ENCODE data around the gene TSPAN9.

The TSPAN9 gene

GRCh38 chr12:3316776-3317480 is 239.7 kb downstream of the TSPAN9 start:
- DNase-seq (ENCODE audit: low read depth): no peak

GRCh38 chr12:3317481-3317815 is 240.3 kb downstream of the TSPAN9 start:
- no peak for DNase-seq (ENCODE audit: low read depth)

GRCh38 chr12:3317841-3318501 is 240.8 kb downstream of the TSPAN9 start:
- DNase-seq (ENCODE audit: low read depth): no peak

GRCh38 chr12:3319723-3320492 is 242.7 kb downstream of the TSPAN9 start:
- DNase-seq (ENCODE audit: low read depth): no peak

GRCh38 chr12:3320881-3321509 is 243.8 kb downstream of the TSPAN9 start:
- DNase-seq (ENCODE audit: low read depth): no peak

- no peak for DNase-seq (ENCODE audit: low read depth)
These were observed 244.7 kb downstream of the TSPAN9 start for GRCh38 chr12:3321881-3322280.

GRCh38 chr12:3323002-3323685 is 246.0 kb downstream of the TSPAN9 start:
- no peak for DNase-seq (ENCODE audit: low read depth)

- no peak for DNase-seq (ENCODE audit: low read depth)
These were observed 248.6 kb downstream of the TSPAN9 start for GRCh38 chr12:3325736-3326135.

GRCh38 chr12:3326156-3326849 is 249.1 kb downstream of the TSPAN9 start:
- no peak for DNase-seq (ENCODE audit: low read depth)

- DNase-seq (ENCODE audit: low read depth): no peak
These were observed 249.9 kb downstream of the TSPAN9 start for GRCh38 chr12:3326850-3327780.

GRCh38 chr12:3328081-3328480 is 250.9 kb downstream of the TSPAN9 start:
- DNase-seq (ENCODE audit: low read depth): no peak

GRCh38 chr12:3328571-3328970 is 251.4 kb downstream of the TSPAN9 start:
- no peak for DNase-seq (ENCODE audit: low read depth)

GRCh38 chr12:3329361-3329760 is 252.2 kb downstream of the TSPAN9 start:
- no peak for DNase-seq (ENCODE audit: low read depth)

- no peak for DNase-seq (ENCODE audit: low read depth)
These were observed 253.9 kb downstream of the TSPAN9 start for GRCh38 chr12:3330976-3331510.

GRCh38 chr12:3332188-3332587 is 255.0 kb downstream of the TSPAN9 start:
- DNase-seq (ENCODE audit: low read depth): no peak

GRCh38 chr12:3333583-3333982 is 256.4 kb downstream of the TSPAN9 start:
- DNase-seq (ENCODE audit: low read depth): no peak

GRCh38 chr12:3333991-3334391 is 256.8 kb downstream of the TSPAN9 start:
- no peak for DNase-seq (ENCODE audit: low read depth)

- DNase-seq (ENCODE audit: low read depth): no peak
These were observed 257.9 kb downstream of the TSPAN9 start for GRCh38 chr12:3335078-3335487.

Data from GM04503 (cell line).